CD4-positive, alpha-beta T cell treated with Interleukin-4 for 4 hours (primary cell): ENCODE measurements around the gene GTPBP3.
"Not testable (repeated sequence)": the region's sequence is repeated elsewhere in the genome, so short reads cannot be mapped to it uniquely, and the experiment has no call there.

Source experiments
- DNase-seq: peaks from one replicate; pipeline ENCODE4 v3.0.0-alpha.2; 2020

Gene GTPBP3

DNA sequence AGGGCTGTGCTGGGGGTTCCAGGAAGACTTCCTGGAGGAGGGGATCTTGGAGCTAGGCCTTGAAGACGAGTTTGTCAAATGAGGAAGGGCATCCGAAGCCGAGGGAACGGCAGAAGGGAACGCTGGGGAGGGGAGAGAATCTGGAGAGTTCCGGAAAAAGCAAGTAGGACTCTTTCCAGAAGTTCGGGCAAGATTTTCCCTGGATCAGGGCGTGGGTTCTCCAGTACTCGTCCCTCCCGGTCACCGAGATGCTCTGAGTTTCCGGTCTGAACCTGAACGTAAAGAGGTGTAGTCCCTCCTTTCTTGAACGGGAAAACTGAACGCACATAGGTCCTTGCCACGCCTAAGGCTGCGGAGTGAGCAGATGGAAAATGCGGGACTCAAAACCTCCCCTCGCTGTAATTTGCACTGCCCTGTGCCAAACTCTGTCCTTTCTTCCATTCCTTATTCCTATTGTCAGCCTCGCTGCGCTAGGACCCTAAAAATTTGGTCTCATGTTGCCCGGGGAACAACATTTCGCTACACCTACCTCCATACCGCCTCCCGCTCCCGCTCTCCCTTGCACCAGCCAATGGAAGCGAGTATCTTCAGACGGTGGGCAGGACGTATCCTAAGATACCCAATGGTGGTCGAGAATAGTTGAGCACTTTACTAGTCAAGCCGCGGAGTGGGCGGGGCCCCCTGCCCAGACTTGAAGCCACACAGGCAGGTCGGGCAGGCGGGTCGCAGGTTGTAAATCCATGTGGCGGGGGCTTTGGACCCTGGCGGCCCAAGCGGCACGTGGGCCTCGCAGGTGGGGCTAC lies at the start of gene GTPBP3:
GTPBP3 (plus strand) TSS at position 682 of the 803 bp plus-strand sequence; CDS start at position 741, 59 bp downstream.
- peak; percentile 99 for DNase-seq

- DNase-seq = no peak
Measured at GRCh38 chr19:17289489-17289888, 47.9 kb upstream of the GTPBP3 start.

DNA sequence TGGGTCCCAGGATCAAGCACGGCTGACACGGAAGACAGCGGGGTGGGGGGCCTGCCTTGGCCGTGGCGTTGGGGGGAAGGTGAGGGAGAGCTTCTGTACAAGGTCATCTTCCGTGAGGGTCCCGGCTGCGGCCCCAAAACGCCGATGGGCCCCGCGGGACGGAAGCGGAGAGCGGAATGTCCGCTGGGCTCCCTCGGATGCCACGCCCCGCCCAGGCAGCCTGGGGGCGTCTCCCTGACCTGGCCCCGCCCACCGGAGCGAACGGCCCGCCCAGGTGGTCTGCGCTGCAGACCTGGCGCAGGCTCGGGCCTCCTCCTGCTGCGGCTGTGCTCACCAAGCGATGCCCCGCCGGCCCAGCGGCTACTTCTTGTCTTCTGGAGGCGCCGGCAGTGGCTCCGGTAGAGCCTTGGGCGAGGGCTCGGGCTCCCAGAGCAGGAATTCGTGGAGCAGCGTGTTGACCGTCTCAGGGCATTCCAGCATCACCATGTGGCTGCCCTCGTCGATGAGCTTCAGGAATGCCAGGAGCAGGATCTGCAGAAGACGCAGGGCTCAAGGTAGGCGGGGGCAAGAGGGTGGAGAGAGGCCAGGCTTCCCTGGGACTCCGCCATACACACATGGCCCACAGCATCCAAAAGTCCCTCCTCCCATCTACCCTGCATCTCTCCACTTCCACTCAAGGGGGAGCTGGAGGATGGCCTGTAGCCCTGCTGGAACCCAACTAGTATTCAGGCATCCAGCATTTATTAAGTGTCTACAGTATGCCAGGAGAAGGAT lies 44.9 kb upstream of the GTPBP3 start:
- DNase-seq = peak; percentile 81

DNA sequence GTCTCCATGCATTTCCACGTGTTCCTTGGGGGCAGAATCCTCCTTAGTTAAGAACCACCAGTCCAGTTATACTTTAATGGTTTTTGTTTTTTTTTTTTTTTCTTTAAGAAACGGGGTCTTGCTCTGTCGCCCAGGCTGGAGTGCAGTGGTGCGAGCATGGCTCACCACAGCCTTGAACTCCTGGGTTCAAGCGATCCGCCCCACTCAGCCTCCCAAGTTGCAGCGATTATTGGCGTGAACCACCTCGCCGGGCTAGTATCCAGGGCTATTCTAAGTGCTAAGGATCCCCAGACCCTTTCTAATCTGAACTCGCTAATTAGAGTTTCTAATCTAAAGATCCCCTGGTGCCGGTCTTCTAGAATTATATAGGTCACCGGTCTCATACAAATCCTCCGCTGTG lies 43.7 kb upstream of the GTPBP3 start:
- no peak for DNase-seq

DNA sequence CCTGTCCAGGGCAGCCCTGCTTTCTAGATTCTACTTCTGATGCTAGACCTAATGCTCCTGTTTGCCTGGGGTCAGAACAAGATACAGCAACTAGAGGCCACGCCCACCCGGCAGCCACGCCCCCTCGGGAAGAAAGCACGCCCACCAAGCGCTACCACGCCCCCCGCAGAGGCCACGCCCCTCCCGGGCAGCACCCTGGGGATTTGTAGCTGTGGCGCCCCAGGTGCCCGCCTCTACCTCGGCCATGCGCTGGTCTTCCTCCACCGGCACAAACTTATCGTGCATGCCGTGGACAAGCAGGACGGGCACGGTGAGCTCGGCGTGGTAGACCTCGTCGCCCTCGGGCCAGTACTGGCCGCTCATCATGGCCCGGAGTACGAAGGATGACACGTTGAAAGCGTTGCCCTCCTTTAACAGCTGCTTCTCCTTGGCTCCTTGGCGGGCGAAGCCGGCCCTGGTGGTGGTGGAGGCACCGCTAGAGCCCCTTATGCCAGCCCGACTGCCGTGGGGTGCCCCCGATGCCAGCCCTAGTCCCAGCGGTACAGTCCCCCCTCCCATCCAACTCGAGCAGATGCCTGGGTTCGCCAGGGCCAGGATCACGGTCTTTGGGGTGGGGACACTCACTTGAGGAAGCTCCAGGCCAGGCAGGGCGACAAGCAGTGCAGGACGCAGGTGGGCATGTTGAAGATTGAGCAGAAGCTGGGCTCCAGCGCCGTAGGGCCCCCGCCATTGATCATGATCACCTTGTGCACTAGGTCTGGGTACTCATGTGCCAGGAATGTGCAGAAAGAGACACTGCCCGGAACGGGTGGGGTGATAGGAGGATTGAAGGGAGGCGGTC lies 43.1 kb upstream of the GTPBP3 start:
- DNase-seq = no peak

GRCh38 chr19:17295551-17295950 lies 41.8 kb upstream of the GTPBP3 start:
- DNase-seq = not testable (repeated sequence)

DNA sequence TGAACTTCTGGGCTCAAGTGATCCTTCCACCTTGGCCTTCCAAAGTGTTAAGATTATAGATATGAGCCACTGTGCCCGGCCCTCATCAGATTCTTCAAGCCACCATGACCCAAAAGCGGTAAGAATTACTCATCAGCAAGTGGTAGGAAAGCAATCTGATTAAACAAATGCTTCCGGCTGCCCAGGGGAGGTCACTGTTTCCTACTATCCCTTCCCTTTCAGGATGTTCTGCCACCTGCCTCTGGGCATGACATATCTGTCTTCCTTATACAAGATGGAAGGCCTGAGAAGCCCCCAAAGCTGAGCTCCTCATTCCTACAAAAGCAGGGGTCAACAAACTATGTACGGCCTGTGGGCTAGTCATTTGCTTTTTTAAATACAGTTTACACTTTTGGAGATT lies 41.1 kb upstream of the GTPBP3 start:
- no peak for DNase-seq

- DNase-seq = no peak
Measured at GRCh38 chr19:17296976-17297375, 40.4 kb upstream of the GTPBP3 start.

- DNase-seq = no peak
Measured at GRCh38 chr19:17300992-17301619, 36.2 kb upstream of the GTPBP3 start.

- DNase-seq = no peak
Measured at GRCh38 chr19:17302391-17303166, 34.8 kb upstream of the GTPBP3 start.

DNA sequence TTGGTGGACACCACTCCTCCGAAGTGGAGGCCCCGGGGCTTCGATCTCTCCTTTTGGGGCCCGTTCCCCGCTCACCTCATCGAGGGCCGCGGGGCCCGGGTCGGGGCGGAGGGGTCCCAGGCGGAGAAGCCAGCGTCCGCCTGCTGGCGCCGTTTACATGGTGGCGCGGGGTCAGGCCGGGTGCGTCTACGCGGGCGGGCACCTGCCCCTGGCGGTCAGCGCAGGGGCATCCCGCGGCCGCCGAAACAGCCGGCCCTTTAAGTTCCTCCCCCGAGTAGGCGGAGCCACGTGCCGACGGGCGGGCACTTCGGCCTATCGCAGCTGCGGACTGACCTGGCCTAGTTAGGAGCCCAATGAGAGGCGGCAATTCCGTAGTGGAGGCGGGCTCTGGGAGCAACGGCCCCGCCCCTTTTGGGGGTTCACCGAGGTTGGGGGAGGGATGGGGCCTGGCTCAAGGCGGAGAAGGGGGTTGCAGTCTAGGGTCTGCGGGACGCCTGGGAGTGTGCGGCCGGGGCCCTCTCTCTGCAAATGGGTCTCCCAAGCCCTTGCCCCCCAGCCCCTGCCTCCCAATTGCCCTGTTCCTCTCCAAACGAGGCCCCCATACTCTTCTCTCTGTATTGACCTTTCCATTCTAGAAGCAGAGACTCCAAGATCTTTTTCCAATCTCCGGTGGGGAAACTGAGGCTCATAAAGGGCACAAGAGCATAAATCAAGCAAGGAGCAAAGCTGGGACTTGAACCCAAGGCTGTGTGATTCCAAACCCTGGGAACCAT lies 34.0 kb upstream of the GTPBP3 start, which contains the start of gene ABHD8:
ABHD8 (minus strand) TSS at position 259 of the 773 bp plus-strand sequence. CDS start 1,809 bp downstream, outside the sequence.
- DNase-seq = peak; percentile 92

- no peak for DNase-seq
Measured at GRCh38 chr19:17303940-17304267, 33.4 kb upstream of the GTPBP3 start.

GRCh38 chr19:17304386-17305215 lies 32.8 kb upstream of the GTPBP3 start:
- DNase-seq = no peak

DNA sequence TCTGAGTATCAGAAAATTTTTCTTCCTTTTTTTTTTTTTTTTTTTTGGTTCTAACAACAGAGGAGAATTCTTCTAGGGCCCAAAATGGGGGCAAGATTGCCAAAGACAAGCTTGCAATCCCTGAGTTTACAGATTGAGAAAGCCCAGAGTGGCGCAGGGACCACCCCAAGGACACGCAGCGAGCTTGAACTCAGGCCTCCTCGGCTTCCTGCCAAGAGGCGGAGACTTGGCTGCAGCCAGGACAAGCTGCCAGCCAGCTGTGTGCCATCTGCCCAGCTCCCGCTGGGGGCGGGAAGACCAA lies 32.2 kb upstream of the GTPBP3 start:
- DNase-seq = no peak

- DNase-seq = peak; percentile 99
Measured at GRCh38 chr19:17305517-17306284, 31.7 kb upstream of the GTPBP3 start, which contains the start of gene MRPL34. Gene MRPL34 (plus strand): TSS chr19:17305872. CDS start chr19:17305893, 21 bp downstream.

DNA sequence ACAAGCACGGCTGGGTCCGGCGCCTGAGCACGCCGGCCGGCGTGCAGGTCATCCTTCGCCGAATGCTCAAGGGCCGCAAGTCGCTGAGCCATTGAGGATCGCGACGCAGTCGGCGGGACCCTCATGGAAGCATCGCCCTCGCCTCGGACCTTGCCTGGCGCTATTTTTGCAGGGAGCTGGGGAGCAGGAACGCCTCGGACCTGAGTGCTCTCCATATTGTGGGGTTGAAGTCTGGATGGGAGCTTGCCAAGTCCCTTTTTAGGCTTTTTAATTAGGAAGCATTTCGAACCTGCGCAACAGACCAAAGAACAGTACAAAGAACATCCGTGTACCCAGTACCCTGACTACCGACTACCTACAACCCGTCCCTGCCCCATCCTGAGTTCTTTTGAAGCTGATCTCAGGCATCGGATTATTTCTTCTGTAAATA lies 31.1 kb upstream of the GTPBP3 start:
- DNase-seq = no peak

DNA sequence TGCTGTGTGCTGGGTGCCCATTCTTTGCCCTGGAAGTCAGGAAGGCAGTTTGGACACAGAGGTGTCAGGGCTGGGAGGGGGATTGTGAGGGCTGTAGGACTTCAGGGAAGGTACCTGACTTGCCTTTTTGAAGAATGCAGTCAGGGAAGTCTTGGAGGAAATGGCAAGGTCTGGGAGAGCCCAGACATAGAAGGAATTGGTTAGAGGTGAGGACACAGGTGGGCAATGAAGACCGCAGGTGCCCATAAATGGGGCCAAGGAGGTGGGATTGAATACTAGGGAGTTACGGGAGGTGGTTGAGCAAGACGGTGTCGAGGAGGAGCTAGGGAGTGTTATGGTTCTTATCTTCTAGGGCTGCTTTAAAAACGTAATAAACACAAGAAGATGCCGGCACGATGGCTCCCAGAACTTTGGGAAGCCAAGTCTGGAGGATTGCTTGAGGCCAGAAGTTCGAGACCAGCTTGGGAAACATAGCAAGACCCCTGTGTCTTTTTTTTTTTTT lies 29.4 kb upstream of the GTPBP3 start:
- DNase-seq = no peak

DNA sequence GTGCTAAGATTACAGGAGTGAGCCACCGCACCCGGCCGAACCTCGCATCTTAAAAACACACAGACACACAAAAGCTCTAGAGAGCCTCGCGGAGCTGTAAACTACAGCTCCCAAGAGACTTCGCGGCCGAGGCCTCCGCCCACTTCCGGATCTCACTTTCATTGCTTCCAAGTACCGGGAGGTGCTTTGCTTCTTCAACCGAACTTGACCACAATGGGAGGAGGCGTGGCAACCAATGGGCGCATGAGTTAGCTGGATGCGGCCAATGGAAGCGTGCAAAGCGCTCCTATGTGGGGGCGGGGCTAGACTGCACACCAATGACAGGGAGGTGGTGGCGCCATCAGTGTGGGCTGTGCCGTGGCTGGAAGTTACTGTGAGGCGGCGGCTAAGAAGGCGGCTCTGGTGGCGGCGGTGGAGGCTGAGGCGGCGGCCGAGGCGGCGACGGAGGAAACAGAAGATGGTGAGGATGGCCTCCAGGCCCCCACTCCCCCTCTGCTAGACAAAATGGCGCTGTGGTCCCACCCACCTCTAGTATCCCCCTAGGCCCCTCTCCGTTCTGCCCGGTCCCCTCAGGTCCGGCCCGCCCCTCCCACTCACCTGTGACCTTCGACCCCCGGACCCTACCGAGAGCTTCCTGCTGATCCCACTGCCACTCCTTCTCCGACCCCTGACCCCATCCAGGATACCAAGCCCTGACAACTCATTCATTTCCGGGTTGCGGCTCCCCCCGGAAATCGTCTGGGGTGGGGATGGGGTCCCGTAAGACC lies 28.0 kb upstream of the GTPBP3 start, which contains the start of gene DDA1:
DDA1 (plus strand) TSS at position 366 of the 767 bp plus-strand sequence; CDS start at position 458, 92 bp downstream.
- DNase-seq = peak; percentile 100
